Mesodermal cell (in vitro differentiated cells): ENCODE results near the gene OTUD3.
"Not testable (repeated sequence)": the region's sequence is repeated elsewhere in the genome, so short reads cannot be mapped to it uniquely, and the experiment has no call there.

Experiments
- H3K27ac ChIP-seq: 2 replicates; pipeline ENCODE4 v1.7.0; 2013; ENCODE audit warnings: mild to moderate bottlenecking, low read depth, low read length, moderate library complexity; ENCODE audit not compliant: severe bottlenecking
- H3K36me3 ChIP-seq: 2 replicates; pipeline ENCODE4 v1.7.1; 2013; ENCODE audit warnings: mild to moderate bottlenecking, low read length, moderate library complexity; ENCODE audit not compliant: control insufficient read depth, insufficient read depth
- H3K4me1 ChIP-seq: one replicate; pipeline ENCODE4 v1.7.1; 2013; ENCODE audit warnings: mild to moderate bottlenecking, low read length; ENCODE audit not compliant: insufficient read depth, control insufficient read depth, poor library complexity, severe bottlenecking
- H3K4me3 ChIP-seq: 2 replicates; pipeline ENCODE4 v1.7.0; 2013; ENCODE audit warnings: low read length, control low read depth, mild to moderate bottlenecking; ENCODE audit not compliant: insufficient read depth, poor library complexity, severe bottlenecking; ENCODE audit errors: extremely low read depth
- H3K9me3 ChIP-seq: 2 replicates; pipeline ENCODE4 v1.7.1; 2013; ENCODE audit warnings: mild to moderate bottlenecking, low read length, moderate library complexity; ENCODE audit not compliant: control insufficient read depth
- WGBS, 2 experiments: methylation state at CpG; one replicate each; pipeline ENCODE4 v1.1.5; 2013; ENCODE audit warnings: missing lambda C conversion rate in 2 of 2; ENCODE audit not compliant: insufficient coverage in 2 of 2; 5-methylcytosine and 5-hydroxymethylcytosine counted together

Gene OTUD3

GRCh38 chr1:19868575-19868974 lies 13.6 kb upstream of the OTUD3 start:
- Histone ChIP-seq H3K4me1 (peaks cover 26% of the 10 kb centered on the region), H3K27ac (peak overlapping the region; percentile 85)
- not testable (repeated sequence) for H3K9me3 ChIP-seq, H3K4me3 ChIP-seq, H3K36me3 ChIP-seq
- WGBS, 2 experiments: 92 to 93% methylated on average over 2 of the region's 4 CpGs

DNA sequence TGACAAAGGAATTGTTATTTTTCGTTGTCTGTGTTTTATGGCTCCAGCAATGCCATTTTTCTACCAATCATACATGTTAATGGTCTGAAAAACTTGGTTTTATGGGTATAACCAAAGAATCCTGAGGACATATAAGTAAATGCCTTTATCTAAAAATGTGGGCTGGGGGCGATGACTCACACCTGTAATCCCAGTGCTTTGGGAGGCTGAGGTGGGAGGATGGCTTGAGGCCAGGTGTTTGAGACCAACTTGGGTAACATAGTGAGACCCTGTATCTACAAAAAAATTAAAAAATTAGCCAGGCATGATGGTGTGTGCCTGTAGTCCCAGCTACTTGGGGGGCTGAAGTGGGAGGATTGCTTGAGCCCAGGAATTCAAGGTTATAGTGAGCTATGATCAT lies 12.7 kb upstream of the OTUD3 start:
- H3K36me3 ChIP-seq, H3K4me3 ChIP-seq, H3K9me3 ChIP-seq: not testable (repeated sequence)
- Histone ChIP-seq H3K27ac (peak overlapping the region; percentile 85), H3K4me1 (peaks cover 26% of the 10 kb centered on the region)
- WGBS, 2 experiments: 100% methylated on average over 1 of the region's 2 CpGs; no CpG with 5 or more reads in 1 of the 2 experiments

- WGBS, 2 experiments: 28 to 69% methylated on average over 2 of the region's 5 CpGs
- Histone ChIP-seq H3K27ac (peak overlapping the region; percentile 85), H3K36me3 (no peaks in the 10 kb centered on the region), H3K9me3 (peaks cover 7% of the 10 kb centered on the region), H3K4me1 (peaks cover 26% of the 10 kb centered on the region), H3K4me3 (no peak overlapping the region)
These were observed 12.3 kb upstream of the OTUD3 start for GRCh38 chr1:19869929-19870328.

DNA sequence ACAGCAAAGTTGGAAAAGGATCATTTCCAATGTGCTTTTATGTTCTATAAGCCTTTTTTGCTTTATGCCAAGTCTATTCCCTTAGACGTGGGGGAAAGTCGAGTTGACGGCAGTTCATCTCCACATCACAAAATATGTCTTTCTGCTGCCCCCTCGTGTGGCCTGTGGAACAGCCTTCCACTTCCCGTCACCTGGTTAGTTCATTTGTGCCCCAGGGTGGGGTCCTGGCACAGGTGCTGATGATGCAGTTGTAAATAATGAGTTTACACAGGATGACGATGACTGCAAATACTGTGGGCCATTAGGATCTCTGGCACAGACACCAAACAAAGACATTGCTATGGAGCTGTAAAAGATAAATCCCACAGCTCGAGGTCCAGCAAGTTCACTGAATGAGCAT lies 10.0 kb upstream of the OTUD3 start:
- Histone ChIP-seq H3K4me3 (no peak overlapping the region), H3K36me3 (no peaks in the 10 kb centered on the region), H3K9me3 (peaks cover 7% of the 10 kb centered on the region), H3K27ac (no peak overlapping the region), H3K4me1 (peaks cover 17% of the 10 kb centered on the region)
- 94 to 96% methylated on average over 3 to 4 of the region's 7 CpGs for WGBS, 2 experiments

- Histone ChIP-seq H3K4me1 (peaks cover 8% of the 10 kb centered on the region), H3K36me3 (no peaks in the 10 kb centered on the region), H3K9me3 (peaks cover 7% of the 10 kb centered on the region), H3K4me3 (no peak overlapping the region), H3K27ac (no peak overlapping the region)
- 89 to 94% methylated on average over 15 to 16 of the region's 16 CpGs for WGBS, 2 experiments
These were observed 4.9 kb upstream of the OTUD3 start for GRCh38 chr1:19877181-19877750.

- Histone ChIP-seq H3K4me1 (peaks cover 8% of the 10 kb centered on the region), H3K36me3 (no peaks in the 10 kb centered on the region), H3K4me3 (no peak overlapping the region), H3K9me3 (peaks cover 7% of the 10 kb centered on the region), H3K27ac (no peak overlapping the region)
- 92 to 94% methylated on average over 15 to 16 of the region's 19 CpGs for WGBS, 2 experiments
These were observed 4.2 kb upstream of the OTUD3 start for GRCh38 chr1:19877821-19878636.

GRCh38 chr1:19878637-19878985 lies 3.6 kb upstream of the OTUD3 start:
- peaks cover 8% of the 10 kb centered on the region for H3K4me1 ChIP-seq
- H3K27ac ChIP-seq: no peak overlapping the region
- H3K36me3 ChIP-seq: peaks cover under 1% of the 10 kb centered on the region
- 94 to 97% methylated on average over 11 to 12 of the region's 12 CpGs for whole genome bisulfite sequencing, 2 experiments
- peaks cover 7% of the 10 kb centered on the region for H3K9me3 ChIP-seq
- H3K4me3 ChIP-seq: no peak overlapping the region

DNA sequence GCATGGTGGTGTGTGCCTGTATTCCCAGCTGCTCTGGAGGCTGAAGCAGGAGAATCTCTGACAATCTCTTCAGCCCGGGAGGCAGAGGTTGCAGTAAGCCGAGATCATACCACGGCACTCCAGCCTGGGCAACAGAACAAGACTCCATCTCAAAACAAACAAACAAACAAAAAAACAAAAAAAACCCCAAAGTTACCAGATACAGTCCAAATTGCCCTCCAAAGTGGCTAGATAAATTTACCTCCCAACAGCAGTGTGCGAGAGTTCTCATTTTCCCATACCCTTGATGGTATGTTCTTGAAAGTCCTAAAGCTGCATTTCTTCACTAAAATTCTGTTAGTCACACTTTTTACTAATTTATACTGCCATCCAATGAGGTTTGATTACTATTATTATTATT lies 3.0 kb upstream of the OTUD3 start:
- Histone ChIP-seq H3K9me3 (peaks cover 6% of the 10 kb centered on the region), H3K27ac (no peak overlapping the region), H3K4me1 (peaks cover 14% of the 10 kb centered on the region), H3K4me3 (no peak overlapping the region), H3K36me3 (peaks cover 7% of the 10 kb centered on the region)
- WGBS, 2 experiments: 100% methylated on average over 1 of the region's 4 CpGs; no CpG with 5 or more reads in 1 of the 2 experiments

- H3K4me3 ChIP-seq: no peak overlapping the region
- peaks cover 18% of the 10 kb centered on the region for H3K4me1 ChIP-seq
- no peak overlapping the region for H3K27ac ChIP-seq
- 78 to 100% methylated on average over 1 to 2 of the region's 4 CpGs for WGBS, 2 experiments
- peaks cover 2% of the 10 kb centered on the region for H3K9me3 ChIP-seq
- peaks cover 11% of the 10 kb centered on the region for H3K36me3 ChIP-seq
These were observed 2.5 kb upstream of the OTUD3 start for GRCh38 chr1:19879661-19880060.

GRCh38 chr1:19880841-19881240 lies 1.4 kb upstream of the OTUD3 start:
- not testable (repeated sequence) for H3K9me3 ChIP-seq, H3K27ac ChIP-seq, H3K4me3 ChIP-seq
- H3K4me1 ChIP-seq: peaks cover 14% of the 10 kb centered on the region
- H3K36me3 ChIP-seq: peaks cover 23% of the 10 kb centered on the region
- WGBS, 2 experiments: 80% methylated on average over 2 of the region's 5 CpGs; no CpG with 5 or more reads in 1 of the 2 experiments

DNA sequence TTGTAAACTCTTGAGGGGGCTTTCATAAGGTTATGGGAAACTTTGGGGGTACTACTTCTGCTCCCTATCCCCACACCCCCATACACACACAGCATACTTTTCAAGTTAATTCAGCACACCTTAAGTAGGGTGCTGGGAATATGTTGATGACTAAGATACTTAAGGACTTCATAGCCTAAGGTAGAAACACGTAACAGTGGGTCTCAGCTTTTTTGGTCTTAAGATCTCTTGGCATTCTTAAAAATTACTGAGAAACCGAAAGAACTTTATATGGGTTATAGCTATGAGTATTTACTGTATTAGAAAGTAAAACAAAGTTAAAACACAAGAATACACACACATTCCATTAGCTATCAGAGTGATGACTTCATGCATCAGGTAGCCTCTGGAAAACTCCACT lies 2.1 kb downstream of the OTUD3 start:
- peak overlapping the region; percentile 85 for H3K4me3 ChIP-seq
- no CpG with 5 or more reads among the region's 2 CpGs for WGBS, 2 experiments
- H3K36me3 ChIP-seq: peaks cover 45% of the 10 kb centered on the region

More for the DNA sequence above, 2.1 kb downstream of the OTUD3 start:
- Histone ChIP-seq H3K27ac (no peak overlapping the region), H3K4me1 (peaks cover 18% of the 10 kb centered on the region), H3K9me3 (no peaks in the 10 kb centered on the region)
